Keratinocyte (primary cell): ENCODE data around the gene GH1. TPM values are rescaled to one million over a fixed set of nuclear protein-coding genes. Genes with fewer than 3 reads are reported as not detected.

Source experiments
- DNase-seq: peaks from one replicate; pipeline ENCODE4 v3.0.0-alpha.2; 2011; ENCODE audit warnings: low read depth, missing footprints, low spot score
- FAIRE-seq: peaks from 2 replicates; lab custom pipeline; 2011; peaks lifted over from hg19 to GRCh38; lab: Jason Lieb, UNC
- H2AFZ ChIP-seq: 2 replicates; pipeline ENCODE4 v1.6.0; 2012; ENCODE audit warnings: low read length, control low read depth, inconsistent platforms; ENCODE audit not compliant: control insufficient read depth
- H3K27ac ChIP-seq: 2 replicates; pipeline ENCODE4 v1.5.1; 2011; ENCODE audit warnings: low read length; ENCODE audit not compliant: control insufficient read depth, insufficient read depth
- H3K27me3 ChIP-seq: 3 replicates; pipeline ENCODE4 v1.6.0; 2011; ENCODE audit warnings: low read length; ENCODE audit not compliant: control insufficient read depth, insufficient read depth; ENCODE audit errors: extremely low read depth
- H3K36me3 ChIP-seq, 2 experiments: 2 replicates in 1 of 2; 3 replicates in 1 of 2; pipeline ENCODE4 v1.5.1; 2011; ENCODE audit warnings: low read length in 2 of 2, mild to moderate bottlenecking in 1 of 2; ENCODE audit not compliant: control insufficient read depth in 2 of 2, insufficient read depth in 2 of 2; ENCODE audit errors: extremely low read depth in 1 of 2
- H3K4me1 ChIP-seq: 3 replicates; pipeline ENCODE4 v1.5.1; 2011; ENCODE audit warnings: low read length; ENCODE audit not compliant: control insufficient read depth, insufficient read depth; ENCODE audit errors: extremely low read depth
- H3K4me2 ChIP-seq: 3 replicates; pipeline ENCODE4 v1.6.0; 2011; ENCODE audit warnings: low read depth, low read length; ENCODE audit not compliant: control insufficient read depth, insufficient read depth; ENCODE audit errors: extremely low read depth
- H3K4me3 ChIP-seq, 3 experiments: fragments of 200-600 bp in 1 of 3; sonication (generic) in 1 of 3; 2 replicates in 2 of 3; 3 replicates in 1 of 3; pipeline ENCODE4 v1.5.1; 2011 to 2016; ENCODE audit warnings: low read length in 3 of 3, mild to moderate bottlenecking in 3 of 3, control low read depth in 2 of 3, inconsistent platforms in 1 of 3, low read depth in 1 of 3, mixed read lengths in 1 of 3, mixed run types in 1 of 3, moderate library complexity in 1 of 3; ENCODE audit not compliant: control insufficient read depth in 2 of 3, insufficient read depth in 2 of 3; ENCODE audit errors: extremely low read depth in 1 of 3
- H3K79me2 ChIP-seq: 2 replicates; pipeline ENCODE4 v1.6.0; 2012; ENCODE audit warnings: low read length; ENCODE audit not compliant: control insufficient read depth, insufficient read depth
- H3K9ac ChIP-seq: 3 replicates; pipeline ENCODE4 v1.6.0; 2011; ENCODE audit warnings: low read length; ENCODE audit not compliant: control insufficient read depth, insufficient read depth; ENCODE audit errors: extremely low read depth
- H3K9me1 ChIP-seq: 3 replicates; pipeline ENCODE4 v1.6.0; 2011; ENCODE audit warnings: low read length; ENCODE audit not compliant: control insufficient read depth, insufficient read depth; ENCODE audit errors: extremely low read depth
- H3K9me3 ChIP-seq: 2 replicates; pipeline ENCODE4 v1.5.1; 2012; ENCODE audit warnings: low read depth, low read length; ENCODE audit not compliant: control insufficient read depth
- H4K20me1 ChIP-seq: 3 replicates; pipeline ENCODE4 v1.6.0; 2011; ENCODE audit warnings: low read length; ENCODE audit not compliant: control insufficient read depth, insufficient read depth; ENCODE audit errors: extremely low read depth
- CTCF ChIP-seq, 3 experiments: IDR thresholded peaks in 1 of 3; conservative IDR thresholded peaks in 1 of 3; optimal IDR thresholded peaks in 1 of 3; 2 replicates in 2 of 3; 3 replicates in 1 of 3; pipeline versions ENCODE3 to v1.5.1; 2011; ENCODE audit warnings: low read length in 3 of 3, mild to moderate bottlenecking in 3 of 3, moderate library complexity in 2 of 3, control low read depth in 1 of 3, inconsistent platforms in 1 of 3; ENCODE audit not compliant: insufficient read depth in 2 of 3; ENCODE audit errors: extremely low read depth in 1 of 3
- EZH2 ChIP-seq: IDR thresholded peaks from one replicate; pipeline ENCODE4 v1.6.1; 2012; ENCODE audit warnings: inconsistent platforms, mild to moderate bottlenecking, low read length, moderate library complexity
- dilution Hi-C: fragments of 300-500 bp; cut with MboI; formaldehyde crosslinking; loops from one replicate; pipeline ENCODE4 v1.7.0; 2020; ENCODE audit warnings: low sequenced_read_pairs; ENCODE audit not compliant: extremely low pct_ligation_motif_present
- polyA plus RNA-seq, 5 experiments: library from polyadenylated mRNA; depleted of rRNA in 3 of 5; stranded (reverse) in 3 of 5; stranded (forward) in 1 of 5; unstranded in 1 of 5; fragments of >200 nt; gene quantifications; 1 replicate in 1 of 5; 2 replicates in 3 of 5; 3 replicates in 1 of 5; pipeline versions ENCODE4 v1.2.1 to v1.2.3, GENCODE V29; 2011 to 2012; ENCODE audit warnings: missing spikeins in 2 of 5, low read depth in 1 of 5, low replicate concordance in 1 of 5

Gene GH1
- polyA plus RNA-seq, 1 donor (not counting 4 experiments of a cell fraction or from before 2014, with no cell fraction given) = not detected

- Histone ChIP-seq H3K4me2 (no peak overlapping the region), H3K9me1 (no peaks in the 10 kb centered on the region), H3K9ac (no peak overlapping the region), H3K9me3 (no peaks in the 10 kb centered on the region), H3K27ac (no peak overlapping the region), H3K4me1 (peaks cover 2% of the 10 kb centered on the region), H2AFZ (no peak overlapping the region), H4K20me1 (no peaks in the 10 kb centered on the region), H3K36me3 (no peaks in the 10 kb centered on the region), H3K79me2 (no peaks in the 10 kb centered on the region), H3K4me3 (no peak overlapping the region), H3K27me3 (peaks cover 13% of the 10 kb centered on the region)
- TF ChIP-seq EZH2 = no peak
- TF ChIP-seq CTCF (optimal IDR thresholded peaks at IDR 0.05 in 1 of 3, IDR thresholded peaks at IDR 0.05 in 1 of 3, conservative IDR thresholded peaks at IDR 0.05 in 1 of 3; ENCODE audit: extremely low read depth in 1 of 3, insufficient read depth in 2 of 3, low read length in 3 of 3) = no peak
- DNase-seq (no peak), FAIRE-seq (no peak)
- dilution Hi-C loops = no loop called here
Measured at GRCh38 chr17:63937920-63938319, 19.3 kb upstream of the GH1 start.

- Histone ChIP-seq H3K79me2 (no peaks in the 10 kb centered on the region), H3K9ac (no peak overlapping the region), H3K9me3 (no peaks in the 10 kb centered on the region), H3K27ac (no peak overlapping the region), H3K4me2 (no peak overlapping the region), H3K4me3 (no peak overlapping the region), H3K4me1 (peaks cover 2% of the 10 kb centered on the region), H3K36me3 (no peaks in the 10 kb centered on the region), H2AFZ (no peak overlapping the region), H3K27me3 (peaks cover 13% of the 10 kb centered on the region), H4K20me1 (no peaks in the 10 kb centered on the region), H3K9me1 (no peaks in the 10 kb centered on the region)
- DNase-seq = no peak
- dilution Hi-C loops = no loop called here
- no peak for FAIRE-seq
- TF ChIP-seq CTCF (optimal IDR thresholded peaks at IDR 0.05 in 1 of 3, IDR thresholded peaks at IDR 0.05 in 1 of 3, conservative IDR thresholded peaks at IDR 0.05 in 1 of 3; ENCODE audit: extremely low read depth in 1 of 3, insufficient read depth in 2 of 3, low read length in 3 of 3) (peak in 1 of 3 experiments; percentile 4), EZH2 (no peak)
Measured at GRCh38 chr17:63937319-63937718, 18.7 kb upstream of the GH1 start.
